Activated CD8-positive, alpha-beta T cell treated with anti-CD3 and anti-CD28 coated beads for 36 hours (primary cell): Measurements from ENCODE around the gene NUAK1. TPM values are rescaled to one million over a fixed set of nuclear protein-coding genes. Genes with fewer than 3 reads are reported as not detected.

ENCODE experiments used
- ATAC-seq: fragments of 200-7000 bp; cut with Tn5 transposase; one replicate; pipeline ENCODE4 v1.10.0; 2021; ENCODE audit warnings: mild to moderate bottlenecking, moderate library complexity
- CTCF ChIA-PET: fragments of 350-600 bp; sonication (Branson Sonifier 250); formaldehyde crosslinking; loops from one replicate; lab custom pipeline; 2021; ENCODE audit warnings: antibody characterized with exemption; lab: Charles Lee
- POLR2A ChIA-PET: fragments of 350-600 bp; sonication (Branson Sonifier 250); formaldehyde crosslinking; loops from one replicate; lab custom pipeline; 2021; ENCODE audit warnings: antibody characterized with exemption; lab: Charles Lee
- DNase-seq: peaks from one replicate; pipeline ENCODE4 v3.0.0-alpha.2; 2020
- H3K27ac Mint-ChIP-seq: one replicate; pipeline ENCODE4 v1.8.0; 2021; ENCODE audit warnings: mild to moderate bottlenecking, mixed read lengths
- H3K27me3 Mint-ChIP-seq: one replicate; pipeline ENCODE4 v1.8.0; 2021; ENCODE audit warnings: mixed read lengths
- H3K36me3 Mint-ChIP-seq: one replicate; pipeline ENCODE4 v1.8.0; 2021; ENCODE audit warnings: low read depth, mixed read lengths
- H3K4me1 Mint-ChIP-seq: one replicate; pipeline ENCODE4 v1.8.0; 2021; ENCODE audit warnings: low read depth, mixed read lengths
- H3K4me3 Mint-ChIP-seq: one replicate; pipeline ENCODE4 v1.8.0; 2021; ENCODE audit warnings: mild to moderate bottlenecking, moderate library complexity, mixed read lengths
- H3K9me3 Mint-ChIP-seq: one replicate; pipeline ENCODE4 v1.8.0; 2021; ENCODE audit warnings: mixed read lengths
- CTCF ChIP-seq: fragments of 200-600 bp; IDR thresholded peaks from one replicate; pipeline ENCODE4 v1.8.0; 2022; ENCODE audit warnings: antibody characterized with exemption, mild to moderate bottlenecking
- intact Hi-C: fragments of 100-400 bp; cut with micrococcal nuclease; formaldehyde crosslinking; loops from one replicate; pipeline ENCODE4 v1.10.0; 2022
- total RNA-seq, 2 experiments: library from RNA; stranded (reverse); gene quantifications; one replicate each; pipeline ENCODE4 v1.2.3, GENCODE V29; 2021

Gene NUAK1
- total RNA-seq, 2 experiments from 2014 or later: not detected

GRCh38 chr12:106031761-106032622 is 106.8 kb downstream of the NUAK1 start:
- ChIA-PET POLR2A (no interaction called here), CTCF (interaction anchor here (1.9 kb wide), 1 partner anchor 104 kb away, joined by 5 read pairs; no protein-coding TSS in a partner anchor)
- ATAC-seq (no peak), DNase-seq (no peak)
- no peak for TF ChIP-seq CTCF
- intact Hi-C loops: no loop called here
- H3K9me3 Mint-ChIP-seq: no peaks in the 10 kb centered on the region
- H3K36me3 Mint-ChIP-seq: no peaks in the 10 kb centered on the region
- no peak overlapping the region for H3K27ac Mint-ChIP-seq
- peaks cover 11% of the 10 kb centered on the region for H3K27me3 Mint-ChIP-seq
- no peaks in the 10 kb centered on the region for H3K4me1 Mint-ChIP-seq
- no peak overlapping the region for H3K4me3 Mint-ChIP-seq

GRCh38 chr12:106030210-106031071 is 108.3 kb downstream of the NUAK1 start:
- POLR2A ChIA-PET: interaction anchor here (0.8 kb wide), 1 partner anchor 23 kb away, joined by 3 read pairs; no protein-coding TSS in a partner anchor
- DNase-seq: peak; percentile 26

GRCh38 chr12:106029532-106029931 is 109.2 kb downstream of the NUAK1 start:
- no peaks in the 10 kb centered on the region for H3K9me3 Mint-ChIP-seq
- intact Hi-C loops: no loop called here
- TF ChIP-seq CTCF: no peak
- no peak for DNase-seq
- H3K4me3 Mint-ChIP-seq: no peak overlapping the region
- no peaks in the 10 kb centered on the region for H3K4me1 Mint-ChIP-seq
- POLR2A ChIA-PET: interaction anchor here (0.8 kb wide), 1 partner anchor 24 kb away, joined by 3 read pairs; no protein-coding TSS in a partner anchor
- H3K27ac Mint-ChIP-seq: no peak overlapping the region
- H3K36me3 Mint-ChIP-seq: no peaks in the 10 kb centered on the region
- peaks cover 12% of the 10 kb centered on the region for H3K27me3 Mint-ChIP-seq
- CTCF ChIA-PET: interaction anchor here (1.2 kb wide), 1 partner anchor 120 kb away, joined by 3 read pairs; no protein-coding TSS in a partner anchor
- no peak for ATAC-seq

More at GRCh38 chr12:106030210-106031071, 108.3 kb downstream of the NUAK1 start:
- intact Hi-C loops: no loop called here
- Mint-ChIP-seq H3K9me3 (no peaks in the 10 kb centered on the region), H3K4me3 (no peak overlapping the region), H3K4me1 (no peaks in the 10 kb centered on the region), H3K27ac (no peak overlapping the region), H3K36me3 (no peaks in the 10 kb centered on the region), H3K27me3 (peaks cover 12% of the 10 kb centered on the region)
- peak; percentile 64 for ATAC-seq
- CTCF ChIA-PET: interaction anchor here (1.2 to 1.9 kb wide), 2 partner anchors 105 to 119 kb away, joined by 3 to 5 read pairs; no protein-coding TSS in a partner anchor
- no peak for TF ChIP-seq CTCF

- Mint-ChIP-seq H3K36me3 (no peaks in the 10 kb centered on the region), H3K27me3 (peaks cover 12% of the 10 kb centered on the region), H3K4me3 (no peak overlapping the region), H3K4me1 (no peaks in the 10 kb centered on the region), H3K9me3 (no peaks in the 10 kb centered on the region), H3K27ac (no peak overlapping the region)
- intact Hi-C loops: no loop called here
- DNase-seq (no peak), ATAC-seq (no peak)
- ChIA-PET CTCF (no interaction called here), POLR2A (no interaction called here)
- no peak for TF ChIP-seq CTCF
Observed at GRCh38 chr12:106027911-106028310, 110.8 kb downstream of the NUAK1 start.
